K562 (cell line): Measurements from ENCODE around the gene NPAS3. TPM values are rescaled to one million over a fixed set of nuclear protein-coding genes. Genes with fewer than 3 reads are reported as not detected.

ENCODE experiments used
- ATAC-seq: fragments of 200-7000 bp; cut with Tn5 transposase; 3 replicates; pipeline ENCODE4 v1.9.1; 2020; ENCODE audit warnings: moderate library complexity
- BruUV-seq: library from RNA; stranded (reverse); fragments of 400-500 nt; replicated peaks from 2 replicates; lab custom pipeline; 2021; lab: Mats Ljungman, UMichigan
- CTCF ChIA-PET: fragments of 300-600 bp; formaldehyde crosslinking; extraction: SDS; loops from one replicate; lab custom pipeline; 2021; ENCODE audit warnings: low intra/inter-chr PET ratio; lab: Yijun Ruan, JAX
- POLR2A ChIA-PET: fragments of 300-600, 350-650 bp; sonication (Branson Sonifier 250); formaldehyde crosslinking; extraction: SDS; loops from one replicate; lab custom pipeline; 2021; ENCODE audit warnings: antibody characterized with exemption, inconsistent platforms; lab: Yijun Ruan, JAX
- DNase-seq, 4 experiments: peaks; one replicate each; pipeline versions ENCODE4 v3.0.0 to v3.0.0-alpha.2; 2011 to 2018; ENCODE audit warnings: low spot score in 3 of 4, mixed read lengths in 3 of 4; ENCODE audit errors: extremely low read depth in 1 of 4
- FAIRE-seq: peaks from 2 replicates; lab custom pipeline; 2011; peaks lifted over from hg19 to GRCh38; lab: Jason Lieb, UNC
- H2AFZ ChIP-seq: 2 replicates; pipeline ENCODE4 v1.6.0; 2011; ENCODE audit warnings: low read depth, low read length, control low read depth, inconsistent platforms
- H3K27ac ChIP-seq: fragments of 200-600 bp; 3 replicates; pipeline ENCODE4 v1.8.0; 2011; ENCODE audit warnings: low read depth, mild to moderate bottlenecking, control low read depth, inconsistent platforms, low read length, moderate library complexity, mixed read lengths; ENCODE audit errors: extremely low read depth
- H3K27me3 ChIP-seq, 2 experiments: fragments of 300-600 bp in 1 of 2; 2 replicates in 1 of 2; 3 replicates in 1 of 2; pipeline versions ENCODE4 v1.6.0 to v1.8.0; 2011; ENCODE audit warnings: inconsistent platforms in 2 of 2, low read length in 2 of 2, mild to moderate bottlenecking in 1 of 2, mixed read lengths in 1 of 2, moderate library complexity in 1 of 2; ENCODE audit not compliant: control insufficient read depth in 2 of 2, insufficient read depth in 2 of 2
- H3K36me3 ChIP-seq: fragments of 300-600 bp; 3 replicates; pipeline ENCODE4 v1.8.0; 2011; ENCODE audit warnings: mild to moderate bottlenecking, low read length, inconsistent platforms; ENCODE audit not compliant: control insufficient read depth, insufficient read depth
- H3K4me1 ChIP-seq, 2 experiments: fragments of 200-600 bp in 1 of 2; replicated peaks in 1 of 2; 2 replicates in 1 of 2; 3 replicates in 1 of 2; pipeline versions ENCODE4 v1.5.1 to v1.8.0; 2011; ENCODE audit warnings: inconsistent platforms in 2 of 2, low read length in 2 of 2, mild to moderate bottlenecking in 1 of 2, mixed read lengths in 1 of 2, moderate library complexity in 1 of 2; ENCODE audit not compliant: control insufficient read depth in 2 of 2, insufficient read depth in 2 of 2
- H3K4me2 ChIP-seq: 2 replicates; pipeline ENCODE4 v1.6.1; 2011; ENCODE audit warnings: low read length, control low read depth, inconsistent platforms, mixed read lengths; ENCODE audit not compliant: insufficient read depth
- H3K4me3 ChIP-seq: fragments of 200-600 bp; sonication (generic), shearing (Covaris generic); 2 replicates; pipeline ENCODE4 v1.5.1; 2016; ENCODE audit warnings: control low read depth, inconsistent platforms
- H3K79me2 ChIP-seq: fragments of 200-600 bp; 3 replicates; pipeline ENCODE4 v1.8.0; 2011; ENCODE audit warnings: low read length, inconsistent platforms; ENCODE audit not compliant: control insufficient read depth, insufficient read depth
- H3K9ac ChIP-seq, 2 experiments: 2 replicates each; pipeline versions ENCODE4 v1.6.0 to v1.6.1; 2011; ENCODE audit warnings: low read depth in 2 of 2, low read length in 2 of 2, control low read depth in 1 of 2, inconsistent platforms in 1 of 2, mild to moderate bottlenecking in 1 of 2, mixed read lengths in 1 of 2; ENCODE audit not compliant: insufficient read depth in 1 of 2
- H3K9me1 ChIP-seq: one replicate; pipeline ENCODE4 v1.6.0; 2011; ENCODE audit warnings: inconsistent platforms, mild to moderate bottlenecking, low read length, moderate library complexity; ENCODE audit not compliant: control insufficient read depth, insufficient read depth
- H3K9me3 ChIP-seq: replicated peaks from 2 replicates; pipeline ENCODE4 v1.5.1; 2011; ENCODE audit warnings: low read depth, low read length, inconsistent platforms; ENCODE audit not compliant: control insufficient read depth, insufficient read depth
- H4K20me1 ChIP-seq: replicated peaks from 2 replicates; pipeline ENCODE4 v1.6.1; 2011; ENCODE audit warnings: low read length, inconsistent platforms, mixed read lengths; ENCODE audit not compliant: control insufficient read depth, insufficient read depth
- ELF2 ChIP-seq: fragments of 250-450 bp; sonication (Bioruptor Pico); IDR thresholded peaks from 2 replicates; pipeline ENCODE4 v1.5.0; 2021; ENCODE audit warnings: mild to moderate bottlenecking
- ETS2 ChIP-seq: IDR thresholded peaks from 2 replicates; pipeline ENCODE4 v1.6.1; 2016; ENCODE audit warnings: borderline replicate concordance, missing genetic modification characterization, mild to moderate bottlenecking, moderate library complexity, missing compliant biosample characterization; ENCODE audit not compliant: poor library complexity, severe bottlenecking
- FOXA1 ChIP-seq: fragments of 450-650 bp; IDR thresholded peaks from 2 replicates; pipeline ENCODE4 v1.6.1; 2016; ENCODE audit warnings: mild to moderate bottlenecking, borderline replicate concordance
- GABPA ChIP-seq: fragments of 200-800 bp; sonication (Bioruptor generic); conservative IDR thresholded peaks from 2 replicates; pipeline ENCODE4 v1.6.1; 2016; ENCODE audit warnings: low read depth, missing genetic modification characterization, missing compliant biosample characterization
- HMBOX1 ChIP-seq: sonication (generic); IDR thresholded peaks from 2 replicates; pipeline ENCODE4 v1.6.1; 2016
- NCOA4 ChIP-seq: fragments of 450-650 bp; IDR thresholded peaks from 2 replicates; pipeline ENCODE4 v1.6.1; 2018; ENCODE audit warnings: mild to moderate bottlenecking; ENCODE audit not compliant: partially characterized antibody
- NFATC3 ChIP-seq: fragments of 450-650 bp; IDR thresholded peaks from 2 replicates; pipeline ENCODE4 v1.6.1; 2017; ENCODE audit warnings: mild to moderate bottlenecking
- NFIC ChIP-seq: fragments of 450-650 bp; IDR thresholded peaks from 2 replicates; pipeline ENCODE4 v1.6.1; 2017; ENCODE audit warnings: mild to moderate bottlenecking, inconsistent platforms
- PHF21A ChIP-seq: fragments of 450-650 bp; IDR thresholded peaks from 2 replicates; pipeline ENCODE4 v1.6.1; 2017; ENCODE audit warnings: low read depth, borderline replicate concordance
- PTBP1 ChIP-seq: fragments of 200-400 bp; formaldehyde crosslinking; IDR thresholded peaks from 2 replicates; pipeline ENCODE4 v1.6.1; 2017; ENCODE audit warnings: low read depth, low read length
- RBM34 ChIP-seq: fragments of 200-400 bp; formaldehyde crosslinking; IDR thresholded peaks from 2 replicates; pipeline ENCODE4 v1.6.1; 2018; ENCODE audit warnings: low read length, borderline replicate concordance; ENCODE audit not compliant: insufficient read depth
- SIRT6 ChIP-seq: IDR thresholded peaks from one replicate; pipeline ENCODE4 v1.6.1; 2012; ENCODE audit warnings: low read depth, mild to moderate bottlenecking, control low read depth, inconsistent platforms, low read length, moderate library complexity
- TBP ChIP-seq: optimal IDR thresholded peaks from 2 replicates; pipeline ENCODE3; 2011; ENCODE audit warnings: low read depth, low read length, improper control_type of control experiment
- XRCC3 ChIP-seq: fragments of 450-650 bp; IDR thresholded peaks from 2 replicates; pipeline ENCODE4 v1.6.1; 2017; ENCODE audit warnings: mild to moderate bottlenecking, moderate library complexity
- ZNF124 ChIP-seq: sonication (generic); formaldehyde crosslinking; IDR thresholded peaks from 2 replicates; pipeline ENCODE4 v1.8.1; 2022; ENCODE audit warnings: missing genetic modification reagents
- ZNF184 ChIP-seq: sonication (generic); formaldehyde crosslinking; IDR thresholded peaks from 2 replicates; pipeline ENCODE4 v1.5.0; 2020; ENCODE audit warnings: missing genetic modification reagents
- ZNF347 ChIP-seq: fragments of 450-650 bp; formaldehyde crosslinking; IDR thresholded peaks from 2 replicates; pipeline ENCODE4 v1.4.0; 2020; ENCODE audit warnings: low read depth, mild to moderate bottlenecking, moderate library complexity
- ZNF583 ChIP-seq: fragments of 250-450 bp; sonication (Bioruptor Pico); IDR thresholded peaks from 2 replicates; pipeline ENCODE4 v1.4.0; 2020
- WGBS: fragments of 100-300 bp; shearing (Covaris generic); methylation state at CpG from one replicate; pipeline ENCODE4 v1.1.6; 2016; ENCODE audit warnings: low coverage, mixed read lengths; ENCODE audit not compliant: insufficient coverage; ENCODE audit errors: missing lambda C conversion rate; 5-methylcytosine and 5-hydroxymethylcytosine counted together
- in situ Hi-C: fragments of 300-500 bp; cut with MboI; formaldehyde crosslinking; loops from 4 replicates; pipeline ENCODE4 v1.15.0; 2018; ENCODE audit warnings: inconsistent platforms, mixed read lengths
- intact Hi-C: fragments of 100-400 bp; cut with micrococcal nuclease; formaldehyde crosslinking; loops from 2 replicates; pipeline ENCODE4 v1.14.2; 2022
- polyA plus RNA-seq, 8 experiments: library from polyadenylated mRNA; depleted of rRNA in 4 of 8; stranded (reverse) in 5 of 8; unstranded in 3 of 8; fragments of >200 nt; fragmentation: Nextera tagmentation in 2 of 8; fragmentation: Illumina TruSeq in 1 of 8; extraction: Ambion mirVana in 2 of 8; extraction: Trizol in 1 of 8; gene quantifications; 2 replicates each; pipeline versions ENCODE4 v1.2.1 to v1.2.3, GENCODE V29; 2011 to 2014; ENCODE audit warnings: inconsistent platforms in 1 of 8, missing spikeins in 1 of 8
- total RNA-seq, 7 experiments: library from RNA; depleted of rRNA in 6 of 7; stranded (reverse); fragments of >200 nt in 6 of 7; fragmentation: Illumina TruSeq in 2 of 7; extraction: Trizol in 2 of 7; gene quantifications; 2 replicates each; pipeline versions ENCODE4 v1.2.1 to v1.2.3, GENCODE V29; 2011 to 2021; ENCODE audit warnings: low replicate concordance in 1 of 7
- TF ChIP-seq, protein P1 (sequence below): sonication (generic); formaldehyde crosslinking; IDR thresholded peaks from 2 replicates; pipeline ENCODE4 v1.8.0; 2022; ENCODE audit warnings: missing genetic modification reagents, mild to moderate bottlenecking, borderline replicate concordance
- TF ChIP-seq, protein P2 (sequence below), 2 experiments: IDR thresholded peaks in 1 of 2; conservative IDR thresholded peaks in 1 of 2; 2 replicates each; pipeline ENCODE4 v1.6.1; 2016; ENCODE audit warnings: low read depth in 2 of 2, mild to moderate bottlenecking in 1 of 2, missing compliant biosample characterization in 1 of 2, missing genetic modification characterization in 1 of 2, moderate library complexity in 1 of 2

NPAS3 gene
- total and polyA plus RNA-seq, 9 of the 15 experiments (the other 6 are each of a cell fraction or from before 2014, with no cell fraction given), result 0.04 TPM; not detected in 8

DNA sequence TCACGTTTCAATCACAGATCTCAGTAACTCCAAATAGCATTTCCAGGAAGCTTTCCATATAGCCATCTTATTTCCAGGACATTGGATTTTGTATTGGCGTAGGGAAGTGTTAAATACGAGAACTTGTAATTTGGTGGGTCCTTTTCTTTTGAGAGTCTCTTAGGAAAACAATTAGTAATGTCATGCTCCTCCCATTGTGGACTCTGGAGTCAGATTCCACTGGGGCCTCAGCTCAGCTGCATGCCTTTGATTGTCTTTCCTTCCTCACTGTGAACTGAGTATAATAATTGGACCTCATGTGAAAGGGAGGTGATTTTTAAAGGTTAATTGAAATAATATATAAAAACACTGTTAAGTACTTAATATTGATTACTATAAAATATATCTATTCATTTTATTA, 462.6 kb downstream of the NPAS3 start:
- no peak overlapping the region for H3K9ac ChIP-seq
- BruUV-seq, result no TSS peak
- DNase-seq (no peak), FAIRE-seq (no peak), ATAC-seq (no peak)
- WGBS, result 6% methylated on average over 3 of the region's 3 CpGs
- CTCF ChIA-PET, result no interaction called here
- H3K4me2 ChIP-seq, result no peak overlapping the region
- H3K9me3 ChIP-seq, result no peaks in the 10 kb centered on the region
- no peaks in the 10 kb centered on the region for H3K27me3 ChIP-seq
- H3K4me3 ChIP-seq, result no peak overlapping the region
- H3K9me1 ChIP-seq, result no peaks in the 10 kb centered on the region
- H3K79me2 ChIP-seq, result no peaks in the 10 kb centered on the region
- in situ Hi-C loops (no loop called here), intact Hi-C loops (no loop called here)
- POLR2A ChIA-PET, result no interaction called here
- H3K27ac ChIP-seq, result no peak overlapping the region
- no peaks in the 10 kb centered on the region for H4K20me1 ChIP-seq
- H2AFZ ChIP-seq, result no peak overlapping the region
- TF ChIP-seq NCOA4, result no peak
- no peak for TF ChIP-seq NFATC3
- TF ChIP-seq NFIC, result no peak
- no peak for TF ChIP-seq TBP
- TF ChIP-seq XRCC3, result no peak
- no peak for TF ChIP-seq ETS2 (tag)
- no peak for TF ChIP-seq HMBOX1
- TF ChIP-seq ZNF583 (CRISPR knock-in tag), result no peak
- TF ChIP-seq ZNF184, result no peak
- no peak for TF ChIP-seq FOXA1
- TF ChIP-seq SIRT6, result no peak
- TF ChIP-seq, protein P1, sequence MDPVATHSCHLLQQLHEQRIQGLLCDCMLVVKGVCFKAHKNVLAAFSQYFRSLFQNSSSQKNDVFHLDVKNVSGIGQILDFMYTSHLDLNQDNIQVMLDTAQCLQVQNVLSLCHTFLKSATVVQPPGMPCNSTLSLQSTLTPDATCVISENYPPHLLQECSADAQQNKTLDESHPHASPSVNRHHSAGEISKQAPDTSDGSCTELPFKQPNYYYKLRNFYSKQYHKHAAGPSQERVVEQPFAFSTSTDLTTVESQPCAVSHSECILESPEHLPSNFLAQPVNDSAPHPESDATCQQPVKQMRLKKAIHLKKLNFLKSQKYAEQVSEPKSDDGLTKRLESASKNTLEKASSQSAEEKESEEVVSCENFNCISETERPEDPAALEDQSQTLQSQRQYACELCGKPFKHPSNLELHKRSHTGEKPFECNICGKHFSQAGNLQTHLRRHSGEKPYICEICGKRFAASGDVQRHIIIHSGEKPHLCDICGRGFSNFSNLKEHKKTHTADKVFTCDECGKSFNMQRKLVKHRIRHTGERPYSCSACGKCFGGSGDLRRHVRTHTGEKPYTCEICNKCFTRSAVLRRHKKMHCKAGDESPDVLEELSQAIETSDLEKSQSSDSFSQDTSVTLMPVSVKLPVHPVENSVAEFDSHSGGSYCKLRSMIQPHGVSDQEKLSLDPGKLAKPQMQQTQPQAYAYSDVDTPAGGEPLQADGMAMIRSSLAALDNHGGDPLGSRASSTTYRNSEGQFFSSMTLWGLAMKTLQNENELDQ (CRISPR knock-in tag), result no peak
- TF ChIP-seq PHF21A, result no peak
- no peak for TF ChIP-seq ZNF347 (CRISPR knock-in tag)
- TF ChIP-seq PTBP1, result no peak
- TF ChIP-seq, protein P2, sequence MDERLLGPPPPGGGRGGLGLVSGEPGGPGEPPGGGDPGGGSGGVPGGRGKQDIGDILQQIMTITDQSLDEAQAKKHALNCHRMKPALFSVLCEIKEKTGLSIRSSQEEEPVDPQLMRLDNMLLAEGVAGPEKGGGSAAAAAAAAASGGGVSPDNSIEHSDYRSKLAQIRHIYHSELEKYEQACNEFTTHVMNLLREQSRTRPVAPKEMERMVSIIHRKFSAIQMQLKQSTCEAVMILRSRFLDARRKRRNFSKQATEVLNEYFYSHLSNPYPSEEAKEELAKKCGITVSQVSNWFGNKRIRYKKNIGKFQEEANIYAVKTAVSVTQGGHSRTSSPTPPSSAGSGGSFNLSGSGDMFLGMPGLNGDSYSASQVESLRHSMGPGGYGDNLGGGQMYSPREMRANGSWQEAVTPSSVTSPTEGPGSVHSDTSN (CRISPR knock-in tag; IDR thresholded peaks at IDR 0.05; ENCODE audit: low read depth), result no peak
- TF ChIP-seq, protein P2 (tag; conservative IDR thresholded peaks at IDR 0.05; ENCODE audit: low read depth), result no peak
- no peak for TF ChIP-seq ELF2 (CRISPR knock-in tag)
- no peak for TF ChIP-seq RBM34
- no peak for TF ChIP-seq ZNF124 (CRISPR knock-in tag)
- no peak for TF ChIP-seq GABPA (tag)
- no peaks in the 10 kb centered on the region for H3K36me3 ChIP-seq
- no peaks in the 10 kb centered on the region for H3K4me1 ChIP-seq
